22Rv1 (cell line): ENCODE measurements around the gene SGCD.

Experiments
- H3K27ac ChIP-seq: fragments of 450-650 bp; 2 replicates; pipeline ENCODE4 v1.5.1; 2017
- ZFX ChIP-seq: fragments of 450-650 bp; IDR thresholded peaks from 2 replicates; pipeline ENCODE4 v1.6.1; 2017; ENCODE audit warnings: antibody characterized with exemption, borderline replicate concordance
- TF ChIP-seq, protein P1 (sequence below): fragments of 450-650 bp; IDR thresholded peaks from 2 replicates; pipeline ENCODE4 v1.5.1; 2017; ENCODE audit warnings: mild to moderate bottlenecking

SGCD gene

DNA sequence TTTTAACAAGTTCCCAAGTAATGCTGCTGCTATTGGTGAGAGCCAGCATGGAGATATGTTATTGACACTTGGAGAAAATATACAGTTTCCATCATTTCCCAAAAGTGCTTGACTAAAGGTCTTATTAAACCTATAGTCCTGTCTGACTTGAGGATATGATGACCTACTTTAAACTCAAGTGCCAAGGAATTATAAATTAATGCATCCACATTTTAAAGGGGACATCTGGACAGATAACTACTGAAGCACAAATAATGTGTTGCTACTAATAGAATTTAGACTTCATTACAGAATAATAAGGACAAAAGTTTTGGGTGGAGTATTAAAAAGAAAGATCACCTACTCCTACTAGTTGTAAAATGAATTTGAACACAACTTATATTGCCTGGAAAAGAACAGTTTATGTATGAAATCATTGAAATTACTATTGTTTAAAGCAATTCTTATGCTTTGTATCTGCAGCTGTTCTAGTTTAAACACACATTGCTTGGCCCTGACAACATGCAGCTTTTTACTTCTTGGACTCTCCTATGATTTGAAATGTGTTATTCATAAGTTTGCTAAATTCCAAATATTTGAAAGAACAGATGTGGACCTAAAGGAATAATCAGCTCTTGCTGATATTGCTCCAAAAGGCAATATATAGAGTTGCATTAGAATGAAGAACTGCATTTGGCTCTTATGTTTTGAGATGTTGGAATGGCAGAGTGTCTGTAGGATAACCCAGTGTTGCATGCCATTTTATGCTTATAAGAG, 73.4 kb downstream of the SGCD start:
- no peak overlapping the region for H3K27ac ChIP-seq
- TF ChIP-seq, protein P1, sequence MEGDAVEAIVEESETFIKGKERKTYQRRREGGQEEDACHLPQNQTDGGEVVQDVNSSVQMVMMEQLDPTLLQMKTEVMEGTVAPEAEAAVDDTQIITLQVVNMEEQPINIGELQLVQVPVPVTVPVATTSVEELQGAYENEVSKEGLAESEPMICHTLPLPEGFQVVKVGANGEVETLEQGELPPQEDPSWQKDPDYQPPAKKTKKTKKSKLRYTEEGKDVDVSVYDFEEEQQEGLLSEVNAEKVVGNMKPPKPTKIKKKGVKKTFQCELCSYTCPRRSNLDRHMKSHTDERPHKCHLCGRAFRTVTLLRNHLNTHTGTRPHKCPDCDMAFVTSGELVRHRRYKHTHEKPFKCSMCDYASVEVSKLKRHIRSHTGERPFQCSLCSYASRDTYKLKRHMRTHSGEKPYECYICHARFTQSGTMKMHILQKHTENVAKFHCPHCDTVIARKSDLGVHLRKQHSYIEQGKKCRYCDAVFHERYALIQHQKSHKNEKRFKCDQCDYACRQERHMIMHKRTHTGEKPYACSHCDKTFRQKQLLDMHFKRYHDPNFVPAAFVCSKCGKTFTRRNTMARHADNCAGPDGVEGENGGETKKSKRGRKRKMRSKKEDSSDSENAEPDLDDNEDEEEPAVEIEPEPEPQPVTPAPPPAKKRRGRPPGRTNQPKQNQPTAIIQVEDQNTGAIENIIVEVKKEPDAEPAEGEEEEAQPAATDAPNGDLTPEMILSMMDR: no peak
- TF ChIP-seq ZFX: no peak

DNA sequence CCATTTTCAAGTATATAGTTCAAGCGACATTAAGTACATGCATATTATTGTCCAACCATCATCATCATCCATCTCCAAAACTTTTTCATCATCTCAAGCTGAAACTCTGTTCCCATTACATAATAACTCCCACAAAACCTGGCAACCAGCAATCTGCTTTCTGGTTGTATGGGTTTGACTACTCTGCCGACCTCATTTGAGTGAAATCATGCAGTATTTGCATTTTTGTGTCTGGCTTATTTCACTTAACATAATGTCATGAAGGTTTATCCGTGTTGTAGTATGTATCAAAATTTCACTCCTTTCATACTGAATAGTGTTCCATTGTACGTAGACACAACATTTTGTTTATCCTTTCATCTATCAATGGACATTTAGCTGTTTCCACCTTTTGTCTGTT, 74.8 kb downstream of the SGCD start:
- no peak overlapping the region for H3K27ac ChIP-seq
- TF ChIP-seq, protein P1: no peak
- no peak for TF ChIP-seq ZFX

DNA sequence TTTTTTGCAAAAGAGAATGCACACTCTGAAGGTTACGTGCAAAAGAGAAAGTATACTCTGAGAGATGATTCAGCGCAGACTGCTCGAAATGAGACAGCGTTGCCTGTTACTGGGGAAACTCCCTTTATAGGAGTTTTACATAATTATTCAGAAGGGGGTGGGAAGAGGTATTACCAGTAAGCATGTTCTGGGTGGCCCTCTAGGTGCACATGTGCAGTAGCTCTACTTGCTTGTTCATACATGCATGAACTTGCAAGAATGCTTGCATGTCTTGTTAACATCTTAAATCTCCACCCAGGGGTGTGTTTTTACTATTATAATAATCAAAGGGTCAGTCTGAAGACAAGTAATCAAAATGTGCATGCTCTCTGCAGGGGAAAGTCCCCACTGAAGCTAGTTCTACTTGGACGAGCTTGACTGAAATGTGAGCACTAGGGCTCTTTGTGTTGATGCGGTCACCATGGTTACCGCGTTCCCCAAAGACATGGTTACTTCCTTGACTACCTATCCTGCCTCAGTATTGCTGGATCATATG, 75.5 kb downstream of the SGCD start:
- no peak overlapping the region for H3K27ac ChIP-seq
- TF ChIP-seq, protein P1: no peak
- no peak for TF ChIP-seq ZFX

DNA sequence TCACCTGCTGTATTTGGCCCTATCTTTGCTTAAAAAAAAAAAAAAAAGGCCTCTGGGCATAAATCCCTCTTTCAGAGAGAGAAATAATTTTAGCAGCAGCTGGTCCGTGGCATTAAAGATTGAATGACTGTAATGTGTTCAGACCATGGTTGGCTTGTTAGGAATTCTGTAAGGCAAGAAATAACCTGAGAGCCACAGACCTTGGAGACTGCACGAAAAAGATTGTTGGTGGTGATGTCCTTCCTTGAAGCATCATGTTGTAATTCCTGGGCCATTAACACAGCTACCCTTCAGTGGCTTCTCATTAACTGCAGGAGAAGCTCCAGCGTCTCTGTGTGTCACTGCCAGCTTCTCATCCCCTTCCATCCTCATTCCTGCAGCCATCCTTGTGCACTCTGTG, 79.0 kb downstream of the SGCD start:
- H3K27ac ChIP-seq: no peak overlapping the region
- no peak for TF ChIP-seq ZFX
- TF ChIP-seq, protein P1: no peak

DNA sequence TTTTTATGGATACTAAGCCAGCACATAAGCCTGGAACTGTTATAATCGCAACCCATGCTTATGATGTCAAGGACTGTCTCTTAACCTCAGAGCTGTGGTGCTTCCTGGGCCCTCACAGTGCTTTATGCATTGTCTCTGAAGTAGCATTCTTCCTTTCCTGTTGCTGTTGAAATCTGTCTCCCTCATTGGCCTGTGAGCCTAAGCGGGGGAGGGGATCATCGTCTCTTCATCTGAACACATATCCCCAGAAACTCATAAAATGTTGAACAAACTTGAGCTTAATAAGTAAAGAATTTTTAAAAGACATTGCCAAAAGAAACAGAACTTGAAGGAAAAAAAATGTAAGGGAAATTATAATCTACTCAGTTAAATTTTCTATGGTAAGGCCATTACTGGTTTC, 80.3 kb downstream of the SGCD start:
- TF ChIP-seq, protein P1: no peak
- no peak for TF ChIP-seq ZFX
- no peak overlapping the region for H3K27ac ChIP-seq

DNA sequence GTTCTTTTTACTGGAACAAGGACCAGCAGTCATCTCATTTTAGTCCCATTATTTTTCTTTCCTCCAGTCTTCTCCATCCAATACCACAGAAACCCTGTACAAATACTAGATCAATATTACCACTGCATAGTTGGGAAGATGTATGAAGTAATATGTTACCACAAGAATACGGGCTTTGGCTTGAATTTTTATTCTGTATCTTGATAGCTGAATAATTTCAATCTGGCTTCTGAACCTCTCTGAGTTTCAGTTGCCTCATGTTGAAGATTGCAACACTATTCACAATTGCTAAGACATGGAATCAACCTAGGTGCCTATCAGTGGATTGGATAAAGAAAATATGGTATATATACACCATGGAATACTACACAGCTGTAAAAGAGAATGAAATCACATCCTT, 82.9 kb downstream of the SGCD start:
- no peak overlapping the region for H3K27ac ChIP-seq
- TF ChIP-seq ZFX: no peak
- TF ChIP-seq, protein P1: no peak

DNA sequence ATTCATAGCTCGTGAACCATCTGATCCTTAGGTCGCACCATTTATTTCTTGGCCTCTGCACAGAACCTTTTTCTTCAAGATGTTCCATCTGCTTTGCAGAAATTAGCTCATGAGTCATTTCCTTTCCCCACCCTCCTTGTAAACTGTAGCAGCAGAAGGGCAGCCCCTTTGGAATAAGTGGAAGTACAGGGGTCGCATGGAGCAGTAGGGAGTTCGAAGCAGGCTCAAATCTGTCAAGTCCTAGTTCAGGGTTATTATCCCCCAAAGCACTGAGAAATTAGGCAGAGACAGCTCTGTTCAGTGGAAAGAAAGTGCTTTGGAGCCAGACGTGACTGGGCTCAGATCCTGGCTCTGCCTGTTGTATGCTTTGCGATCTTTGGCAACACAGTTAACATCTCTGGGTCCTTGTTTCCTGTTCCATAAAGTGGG, 84.2 kb downstream of the SGCD start:
- TF ChIP-seq, protein P1: no peak
- no peak for TF ChIP-seq ZFX
- H3K27ac ChIP-seq: no peak overlapping the region
